K562 (cell line): ENCODE measurements around the gene OR2V2. TPM values are rescaled to one million over a fixed set of nuclear protein-coding genes. Genes with fewer than 3 reads are reported as not detected.

Experiments
- ATAC-seq: fragments of 200-7000 bp; cut with Tn5 transposase; 3 replicates; pipeline ENCODE4 v1.9.1; 2020; ENCODE audit warnings: moderate library complexity
- BruUV-seq: library from RNA; stranded (reverse); fragments of 400-500 nt; replicated peaks from 2 replicates; lab custom pipeline; 2021; lab: Mats Ljungman, UMichigan
- CTCF ChIA-PET: fragments of 300-600 bp; formaldehyde crosslinking; extraction: SDS; loops from one replicate; lab custom pipeline; 2021; ENCODE audit warnings: low intra/inter-chr PET ratio; lab: Yijun Ruan, JAX
- POLR2A ChIA-PET: fragments of 300-600, 350-650 bp; sonication (Branson Sonifier 250); formaldehyde crosslinking; extraction: SDS; loops from one replicate; lab custom pipeline; 2021; ENCODE audit warnings: antibody characterized with exemption, inconsistent platforms; lab: Yijun Ruan, JAX
- DNase-seq, 4 experiments: peaks; one replicate each; pipeline versions ENCODE4 v3.0.0 to v3.0.0-alpha.2; 2011 to 2018; ENCODE audit warnings: low spot score in 3 of 4, mixed read lengths in 3 of 4; ENCODE audit errors: extremely low read depth in 1 of 4
- FAIRE-seq: peaks from 2 replicates; lab custom pipeline; 2011; peaks lifted over from hg19 to GRCh38; lab: Jason Lieb, UNC
- H2AFZ ChIP-seq: 2 replicates; pipeline ENCODE4 v1.6.0; 2011; ENCODE audit warnings: low read depth, low read length, control low read depth, inconsistent platforms
- H3K27ac ChIP-seq: fragments of 200-600 bp; 3 replicates; pipeline ENCODE4 v1.8.0; 2011; ENCODE audit warnings: low read depth, mild to moderate bottlenecking, control low read depth, inconsistent platforms, low read length, moderate library complexity, mixed read lengths; ENCODE audit errors: extremely low read depth
- H3K27me3 ChIP-seq, 2 experiments: fragments of 300-600 bp in 1 of 2; 2 replicates in 1 of 2; 3 replicates in 1 of 2; pipeline versions ENCODE4 v1.6.0 to v1.8.0; 2011; ENCODE audit warnings: inconsistent platforms in 2 of 2, low read length in 2 of 2, mild to moderate bottlenecking in 1 of 2, mixed read lengths in 1 of 2, moderate library complexity in 1 of 2; ENCODE audit not compliant: control insufficient read depth in 2 of 2, insufficient read depth in 2 of 2
- H3K36me3 ChIP-seq: fragments of 300-600 bp; 3 replicates; pipeline ENCODE4 v1.8.0; 2011; ENCODE audit warnings: mild to moderate bottlenecking, low read length, inconsistent platforms; ENCODE audit not compliant: control insufficient read depth, insufficient read depth
- H3K4me1 ChIP-seq, 2 experiments: fragments of 200-600 bp in 1 of 2; replicated peaks in 1 of 2; 2 replicates in 1 of 2; 3 replicates in 1 of 2; pipeline versions ENCODE4 v1.5.1 to v1.8.0; 2011; ENCODE audit warnings: inconsistent platforms in 2 of 2, low read length in 2 of 2, mild to moderate bottlenecking in 1 of 2, mixed read lengths in 1 of 2, moderate library complexity in 1 of 2; ENCODE audit not compliant: control insufficient read depth in 2 of 2, insufficient read depth in 2 of 2
- H3K4me2 ChIP-seq: 2 replicates; pipeline ENCODE4 v1.6.1; 2011; ENCODE audit warnings: low read length, control low read depth, inconsistent platforms, mixed read lengths; ENCODE audit not compliant: insufficient read depth
- H3K4me3 ChIP-seq: fragments of 200-600 bp; sonication (generic), shearing (Covaris generic); 2 replicates; pipeline ENCODE4 v1.5.1; 2016; ENCODE audit warnings: control low read depth, inconsistent platforms
- H3K79me2 ChIP-seq: fragments of 200-600 bp; 3 replicates; pipeline ENCODE4 v1.8.0; 2011; ENCODE audit warnings: low read length, inconsistent platforms; ENCODE audit not compliant: control insufficient read depth, insufficient read depth
- H3K9ac ChIP-seq, 2 experiments: 2 replicates each; pipeline versions ENCODE4 v1.6.0 to v1.6.1; 2011; ENCODE audit warnings: low read depth in 2 of 2, low read length in 2 of 2, control low read depth in 1 of 2, inconsistent platforms in 1 of 2, mild to moderate bottlenecking in 1 of 2, mixed read lengths in 1 of 2; ENCODE audit not compliant: insufficient read depth in 1 of 2
- H3K9me1 ChIP-seq: one replicate; pipeline ENCODE4 v1.6.0; 2011; ENCODE audit warnings: inconsistent platforms, mild to moderate bottlenecking, low read length, moderate library complexity; ENCODE audit not compliant: control insufficient read depth, insufficient read depth
- H3K9me3 ChIP-seq: replicated peaks from 2 replicates; pipeline ENCODE4 v1.5.1; 2011; ENCODE audit warnings: low read depth, low read length, inconsistent platforms; ENCODE audit not compliant: control insufficient read depth, insufficient read depth
- H4K20me1 ChIP-seq: replicated peaks from 2 replicates; pipeline ENCODE4 v1.6.1; 2011; ENCODE audit warnings: low read length, inconsistent platforms, mixed read lengths; ENCODE audit not compliant: control insufficient read depth, insufficient read depth
- ARID3A ChIP-seq: IDR thresholded peaks from 2 replicates; pipeline ENCODE4 v1.6.1; 2012; ENCODE audit warnings: low read depth, low read length, improper control_type of control experiment, borderline replicate concordance
- EGR1 ChIP-seq: fragments of 450-650 bp; conservative IDR thresholded peaks from 2 replicates; pipeline ENCODE4 v1.6.1; 2017; ENCODE audit warnings: mild to moderate bottlenecking
- IFI16 ChIP-seq: fragments of 250-450 bp; sonication (Bioruptor Pico); IDR thresholded peaks from 2 replicates; pipeline ENCODE4 v2.1.2; 2022; ENCODE audit warnings: mild to moderate bottlenecking, inconsistent platforms
- SIN3A ChIP-seq, 2 experiments: fragments of 150-350 bp in 1 of 2; IDR thresholded peaks; 2 replicates each; pipeline ENCODE4 v1.6.1; 2011 to 2016; ENCODE audit warnings: borderline replicate concordance in 2 of 2, low read depth in 2 of 2, low read length in 2 of 2, mild to moderate bottlenecking in 2 of 2, moderate library complexity in 2 of 2; ENCODE audit not compliant: control insufficient read depth in 1 of 2
- STAT5A ChIP-seq: IDR thresholded peaks from 2 replicates; pipeline ENCODE4 v1.6.1; 2012; ENCODE audit warnings: low read length, inconsistent platforms, borderline replicate concordance
- TBP ChIP-seq: optimal IDR thresholded peaks from 2 replicates; pipeline ENCODE3; 2011; ENCODE audit warnings: low read depth, low read length, improper control_type of control experiment
- ZBTB12 ChIP-seq: fragments of 250-450 bp; sonication (Bioruptor Pico); IDR thresholded peaks from 2 replicates; pipeline ENCODE4 v1.4.0; 2020
- ZNF165 ChIP-seq: fragments of 250-450 bp; sonication (Bioruptor Pico); IDR thresholded peaks from 2 replicates; pipeline ENCODE4 v1.4.0; 2020; ENCODE audit warnings: borderline replicate concordance
- ZNF583 ChIP-seq: fragments of 250-450 bp; sonication (Bioruptor Pico); IDR thresholded peaks from 2 replicates; pipeline ENCODE4 v1.4.0; 2020
- ZNF764 ChIP-seq: fragments of 250-450 bp; sonication (Bioruptor Pico); IDR thresholded peaks from 2 replicates; pipeline ENCODE4 v1.4.0; 2020; ENCODE audit warnings: low read depth, mild to moderate bottlenecking, moderate library complexity
- whole genome bisulfite sequencing: fragments of 100-300 bp; shearing (Covaris generic); methylation state at CpG from one replicate; pipeline ENCODE4 v1.1.6; 2016; ENCODE audit warnings: low coverage, mixed read lengths; ENCODE audit not compliant: insufficient coverage; ENCODE audit errors: missing lambda C conversion rate; 5-methylcytosine and 5-hydroxymethylcytosine counted together
- in situ Hi-C: fragments of 300-500 bp; cut with MboI; formaldehyde crosslinking; loops from 4 replicates; pipeline ENCODE4 v1.15.0; 2018; ENCODE audit warnings: inconsistent platforms, mixed read lengths
- intact Hi-C: fragments of 100-400 bp; cut with micrococcal nuclease; formaldehyde crosslinking; loops from 2 replicates; pipeline ENCODE4 v1.14.2; 2022
- polyA plus RNA-seq, 8 experiments: library from polyadenylated mRNA; depleted of rRNA in 4 of 8; stranded (reverse) in 5 of 8; unstranded in 3 of 8; fragments of >200 nt; fragmentation: Nextera tagmentation in 2 of 8; fragmentation: Illumina TruSeq in 1 of 8; extraction: Ambion mirVana in 2 of 8; extraction: Trizol in 1 of 8; gene quantifications; 2 replicates each; pipeline versions ENCODE4 v1.2.1 to v1.2.3, GENCODE V29; 2011 to 2014; ENCODE audit warnings: inconsistent platforms in 1 of 8, missing spikeins in 1 of 8
- total RNA-seq, 7 experiments: library from RNA; depleted of rRNA in 6 of 7; stranded (reverse); fragments of >200 nt in 6 of 7; fragmentation: Illumina TruSeq in 2 of 7; extraction: Trizol in 2 of 7; gene quantifications; 2 replicates each; pipeline versions ENCODE4 v1.2.1 to v1.2.3, GENCODE V29; 2011 to 2021; ENCODE audit warnings: low replicate concordance in 1 of 7
- TF ChIP-seq, protein P1 (sequence below), 2 experiments: fragments of 450-650 bp; IDR thresholded peaks; 2 replicates each; pipeline ENCODE4 v1.6.1; 2016
- TF ChIP-seq, protein P2 (sequence below): fragments of 450-650 bp; IDR thresholded peaks from 2 replicates; pipeline ENCODE4 v1.6.1; 2016; ENCODE audit warnings: missing biosample characterization, missing genetic modification characterization

OR2V2 gene
- total and polyA plus RNA-seq, 9 of the 15 experiments (the other 6 are each of a cell fraction or from before 2014, with no cell fraction given): 0.01 TPM; not detected in 8

DNA sequence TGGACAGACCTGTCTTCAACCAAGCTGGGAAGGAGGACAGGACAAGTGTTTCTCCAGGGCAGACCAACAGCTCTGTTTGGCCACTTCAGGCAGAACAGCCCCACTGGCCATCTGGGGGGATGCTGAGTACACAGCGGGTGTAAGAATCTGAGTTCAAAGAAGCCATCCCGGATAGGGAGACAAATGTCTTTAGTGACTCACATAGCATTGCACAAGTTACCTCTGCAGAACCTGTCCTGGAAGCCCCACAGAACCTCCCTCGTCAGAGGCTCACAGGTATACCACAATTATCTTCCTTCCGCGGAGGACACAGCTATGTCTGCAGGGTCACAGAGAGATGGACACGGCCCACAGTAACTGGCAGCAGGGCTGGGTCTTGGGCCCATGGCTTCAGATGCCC, 2.0 kb downstream of the OR2V2 start:
- H3K9me1 ChIP-seq: no peaks in the 10 kb centered on the region
- POLR2A ChIA-PET: no interaction called here
- no peak for DNase-seq
- peaks cover 3 to 7% of the 10 kb centered on the region in 2 experiments; a peak in 2 of 5 replicates for H3K4me1 ChIP-seq
- 39% methylated on average over 6 of the region's 6 CpGs for WGBS
- H3K4me2 ChIP-seq: no peak overlapping the region
- FAIRE-seq: no peak
- intact Hi-C loops: no loop called here
- no peak; the same call in 2 of the 3 replicates for ATAC-seq
- no peak overlapping the region for H3K27ac ChIP-seq
- no TSS peak for BruUV-seq
- no peak overlapping the region for H2AFZ ChIP-seq
- in situ Hi-C loops: no loop called here
- H3K79me2 ChIP-seq: no peaks in the 10 kb centered on the region
- H4K20me1 ChIP-seq: no peaks in the 10 kb centered on the region
- H3K9ac ChIP-seq: no peak overlapping the region
- TF ChIP-seq EGR1 (no peak), STAT5A (no peak), ZNF764 (CRISPR knock-in tag) (no peak), ZNF583 (no peak), ARID3A (no peak), TBP (no peak), ZBTB12 (CRISPR knock-in tag) (no peak), ZNF165 (no peak), IFI16 (CRISPR knock-in tag) (no peak), SIN3A (IDR thresholded peaks at IDR 0.05; ENCODE audit: borderline replicate concordance in 2 of 2, control insufficient read depth in 1 of 2, low read depth in 2 of 2, low read length in 2 of 2) (no peak)
- TF ChIP-seq, protein P1, sequence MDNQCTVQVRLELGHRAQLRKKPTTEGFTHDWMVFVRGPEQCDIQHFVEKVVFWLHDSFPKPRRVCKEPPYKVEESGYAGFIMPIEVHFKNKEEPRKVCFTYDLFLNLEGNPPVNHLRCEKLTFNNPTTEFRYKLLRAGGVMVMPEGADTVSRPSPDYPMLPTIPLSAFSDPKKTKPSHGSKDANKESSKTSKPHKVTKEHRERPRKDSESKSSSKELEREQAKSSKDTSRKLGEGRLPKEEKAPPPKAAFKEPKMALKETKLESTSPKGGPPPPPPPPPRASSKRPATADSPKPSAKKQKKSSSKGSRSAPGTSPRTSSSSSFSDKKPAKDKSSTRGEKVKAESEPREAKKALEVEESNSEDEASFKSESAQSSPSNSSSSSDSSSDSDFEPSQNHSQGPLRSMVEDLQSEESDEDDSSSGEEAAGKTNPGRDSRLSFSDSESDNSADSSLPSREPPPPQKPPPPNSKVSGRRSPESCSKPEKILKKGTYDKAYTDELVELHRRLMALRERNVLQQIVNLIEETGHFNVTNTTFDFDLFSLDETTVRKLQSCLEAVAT (IDR thresholded peaks at IDR 0.05): no peak
- TF ChIP-seq, protein P2, sequence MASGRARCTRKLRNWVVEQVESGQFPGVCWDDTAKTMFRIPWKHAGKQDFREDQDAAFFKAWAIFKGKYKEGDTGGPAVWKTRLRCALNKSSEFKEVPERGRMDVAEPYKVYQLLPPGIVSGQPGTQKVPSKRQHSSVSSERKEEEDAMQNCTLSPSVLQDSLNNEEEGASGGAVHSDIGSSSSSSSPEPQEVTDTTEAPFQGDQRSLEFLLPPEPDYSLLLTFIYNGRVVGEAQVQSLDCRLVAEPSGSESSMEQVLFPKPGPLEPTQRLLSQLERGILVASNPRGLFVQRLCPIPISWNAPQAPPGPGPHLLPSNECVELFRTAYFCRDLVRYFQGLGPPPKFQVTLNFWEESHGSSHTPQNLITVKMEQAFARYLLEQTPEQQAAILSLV (tag): no peak
- TF ChIP-seq, all 486 proteins: peak for 0
- H3K27me3 ChIP-seq: no peaks in the 10 kb centered on the region
- CTCF ChIA-PET: no interaction called here
- H3K36me3 ChIP-seq: no peaks in the 10 kb centered on the region
- H3K9me3 ChIP-seq: no peaks in the 10 kb centered on the region
- H3K4me3 ChIP-seq: no peak overlapping the region
